ENCODE data around the gene SPEG.
"Not testable (repeated sequence)": the region's sequence is repeated elsewhere in the genome, so short reads cannot be mapped to it uniquely, and the experiment has no call there.

SPEG gene

DNA sequence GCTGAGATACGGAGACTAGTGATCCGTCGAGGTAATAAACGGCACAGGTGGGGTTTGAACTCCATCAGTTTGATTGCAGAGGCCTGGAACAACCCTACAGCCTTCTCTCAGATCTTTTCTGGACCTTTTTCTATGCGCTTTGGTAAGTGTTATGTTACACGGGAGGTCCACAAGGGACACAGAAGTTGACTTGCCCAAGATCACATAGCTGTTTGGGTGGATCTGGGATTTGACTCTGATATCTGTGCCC is 45.8 kb upstream of the SPEG start:
- Histone ChIP-seq H3K4me3 (ENCODE audit: insufficient read length, low read depth) (peak overlapping the region; percentile 60), H3K9ac (ENCODE audit: insufficient read length, low read depth) (peak overlapping the region; percentile 80), H3K27me3 (ENCODE audit: insufficient read depth, insufficient read length) (peaks cover 8% of the 10 kb centered on the region), H3K9me3 (ENCODE audit: insufficient read depth, low read length) (no peaks in the 10 kb centered on the region), H3K36me3 (ENCODE audit: insufficient read depth, insufficient read length, low read length) (peaks cover 26% of the 10 kb centered on the region), H3K4me1 (ENCODE audit: insufficient read depth, insufficient read length) (peaks cover 6% of the 10 kb centered on the region)
- no peak for DNase-seq (ENCODE audit: low read depth, low spot score)
- TF ChIP-seq SUZ12 (IDR thresholded peaks at IDR 0.05; ENCODE audit: extremely low read depth, insufficient read depth, insufficient read length) (no peak), ZNF274 (IDR thresholded peaks at IDR 0.05; ENCODE audit: low read depth, low read length) (no peak), YY1 (IDR thresholded peaks at IDR 0.05; ENCODE audit: insufficient read depth, insufficient read length) (no peak)

DNA sequence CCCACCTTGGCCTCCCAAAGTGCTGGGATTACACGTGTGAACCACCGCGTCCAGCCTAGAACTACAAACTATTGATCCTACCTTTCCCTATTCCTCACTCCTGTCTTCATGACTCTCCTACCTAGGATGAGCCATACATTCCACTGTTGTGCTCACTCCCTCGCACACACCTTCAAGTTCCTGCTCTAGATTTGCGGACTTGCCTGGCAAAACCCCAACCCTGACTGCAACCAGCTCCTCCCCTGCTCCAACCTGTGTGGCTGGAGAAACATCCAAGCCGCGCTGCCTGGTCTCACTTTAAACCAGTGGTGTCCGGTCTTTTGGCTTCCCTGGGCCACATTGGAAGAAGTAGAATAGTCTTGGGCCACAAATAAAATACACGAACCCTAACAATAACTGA is 41.9 kb upstream of the SPEG start:
- Histone ChIP-seq H3K36me3 (ENCODE audit: insufficient read depth, insufficient read length, low read length) (no peaks in the 10 kb centered on the region), H3K27me3 (ENCODE audit: insufficient read depth, insufficient read length) (peaks cover 3% of the 10 kb centered on the region), H3K4me3 (ENCODE audit: insufficient read length, low read depth) (no peak overlapping the region), H3K9ac (ENCODE audit: insufficient read length, low read depth) (no peak overlapping the region), H3K4me1 (ENCODE audit: insufficient read depth, insufficient read length) (no peaks in the 10 kb centered on the region), H3K9me3 (ENCODE audit: insufficient read depth, low read length) (no peaks in the 10 kb centered on the region)
- no peak for TF ChIP-seq ZNF274 (IDR thresholded peaks at IDR 0.05; ENCODE audit: low read depth, low read length)
- DNase-seq (ENCODE audit: low read depth, low spot score) = no peak

DNA sequence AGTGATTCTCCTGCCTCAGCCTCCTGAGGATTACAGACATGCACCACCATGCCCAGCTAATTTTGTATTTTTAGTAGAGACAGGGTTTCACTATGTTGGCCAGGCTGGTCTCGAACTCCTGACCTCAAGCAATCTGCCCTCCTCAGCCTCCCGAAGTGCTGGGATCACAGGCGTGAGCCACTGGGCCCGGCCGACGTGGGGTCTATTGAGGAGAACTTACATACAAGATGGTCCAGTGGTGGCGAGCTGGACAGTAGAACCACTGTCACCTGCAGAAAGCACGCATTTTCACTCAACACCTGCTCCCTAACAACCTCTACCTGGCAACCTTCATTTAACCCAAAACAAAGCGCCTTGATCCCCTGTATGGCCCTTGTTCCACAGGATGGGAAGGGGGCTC is 39.6 kb upstream of the SPEG start:
- H3K36me3 ChIP-seq (ENCODE audit: insufficient read depth, insufficient read length, low read length); DNase-seq (ENCODE audit: low read depth, low spot score); H3K4me1 ChIP-seq (ENCODE audit: insufficient read depth, insufficient read length); H3K27me3 ChIP-seq (ENCODE audit: insufficient read depth, insufficient read length); H3K9me3 ChIP-seq (ENCODE audit: insufficient read depth, low read length); H3K4me3 ChIP-seq (ENCODE audit: insufficient read length, low read depth); H3K9ac ChIP-seq (ENCODE audit: insufficient read length, low read depth): not testable (repeated sequence)

DNA sequence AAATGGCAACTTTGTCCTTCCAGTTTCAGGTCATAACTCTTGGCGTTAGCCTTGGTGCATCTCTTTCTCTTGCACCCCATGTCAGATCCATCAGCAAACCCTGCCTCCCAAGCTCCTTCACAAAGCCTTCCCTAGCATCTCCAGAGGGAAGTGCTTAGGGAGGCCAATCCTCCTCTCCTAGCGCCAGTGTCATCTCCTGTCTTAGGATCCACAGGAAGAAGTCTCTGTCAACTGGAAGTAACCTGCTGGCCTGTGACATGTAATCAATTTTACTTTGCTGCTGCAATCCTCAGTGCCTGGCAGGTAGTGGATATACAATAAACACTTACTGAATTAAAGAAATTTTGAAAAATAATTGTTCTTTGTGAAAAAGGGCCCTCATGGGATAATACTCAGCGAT is 39.0 kb upstream of the SPEG start:
- H3K27me3 ChIP-seq (ENCODE audit: insufficient read depth, insufficient read length) = peaks cover 2% of the 10 kb centered on the region
- no peak for DNase-seq (ENCODE audit: low read depth, low spot score)
- no peak overlapping the region for H3K4me3 ChIP-seq (ENCODE audit: insufficient read length, low read depth)
- no peaks in the 10 kb centered on the region for H3K36me3 ChIP-seq (ENCODE audit: insufficient read depth, insufficient read length, low read length)
- no peak for TF ChIP-seq YY1 (IDR thresholded peaks at IDR 0.05; ENCODE audit: insufficient read depth, insufficient read length)
- no peak for TF ChIP-seq SUZ12 (IDR thresholded peaks at IDR 0.05; ENCODE audit: extremely low read depth, insufficient read depth, insufficient read length)
- no peak for TF ChIP-seq ZNF274 (IDR thresholded peaks at IDR 0.05; ENCODE audit: low read depth, low read length)
- no peaks in the 10 kb centered on the region for H3K9me3 ChIP-seq (ENCODE audit: insufficient read depth, low read length)
- no peak overlapping the region for H3K9ac ChIP-seq (ENCODE audit: insufficient read length, low read depth)
- peaks cover 11% of the 10 kb centered on the region for H3K4me1 ChIP-seq (ENCODE audit: insufficient read depth, insufficient read length)

DNA sequence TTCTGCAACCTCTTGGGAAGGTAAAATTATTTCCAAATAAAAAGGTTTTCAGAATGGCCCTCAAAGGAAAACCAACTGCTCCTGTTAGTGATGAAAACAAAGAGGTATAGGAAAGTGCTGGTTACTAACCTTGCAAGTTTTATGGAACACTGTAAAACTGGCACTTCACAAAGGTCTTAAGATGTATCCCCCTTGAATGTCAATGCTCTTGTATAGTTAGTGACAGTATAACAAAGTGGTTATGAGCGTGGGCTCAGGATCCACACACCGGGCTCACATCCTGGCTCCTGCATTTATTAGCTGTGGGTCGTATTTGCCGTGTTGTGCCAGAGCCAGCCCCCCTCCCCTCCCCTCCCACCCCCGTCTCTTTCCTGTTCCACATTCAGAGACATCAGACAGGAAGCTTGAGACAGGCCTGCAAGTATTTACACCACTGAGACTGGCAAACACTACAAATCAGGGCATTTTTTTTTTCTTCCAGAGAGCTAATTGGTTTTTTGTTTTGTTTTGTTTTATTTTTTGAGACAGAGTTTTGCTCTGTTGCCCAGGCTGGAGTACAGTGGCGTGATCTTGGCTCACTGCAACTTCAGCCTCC is 37.7 kb upstream of the SPEG start:
- DNase-seq (ENCODE audit: low read depth, low spot score) = no peak
- no peaks in the 10 kb centered on the region for H3K9me3 ChIP-seq (ENCODE audit: insufficient read depth, low read length)
- peaks cover 2% of the 10 kb centered on the region for H3K27me3 ChIP-seq (ENCODE audit: insufficient read depth, insufficient read length)
- TF ChIP-seq YY1 (IDR thresholded peaks at IDR 0.05; ENCODE audit: insufficient read depth, insufficient read length) (no peak), ZNF274 (IDR thresholded peaks at IDR 0.05; ENCODE audit: low read depth, low read length) (no peak), SUZ12 (IDR thresholded peaks at IDR 0.05; ENCODE audit: extremely low read depth, insufficient read depth, insufficient read length) (no peak)
- no peak overlapping the region for H3K4me3 ChIP-seq (ENCODE audit: insufficient read length, low read depth)
- H3K36me3 ChIP-seq (ENCODE audit: insufficient read depth, insufficient read length, low read length) = no peaks in the 10 kb centered on the region
- peaks cover 16% of the 10 kb centered on the region for H3K4me1 ChIP-seq (ENCODE audit: insufficient read depth, insufficient read length)
- H3K9ac ChIP-seq (ENCODE audit: insufficient read length, low read depth) = no peak overlapping the region

DNA sequence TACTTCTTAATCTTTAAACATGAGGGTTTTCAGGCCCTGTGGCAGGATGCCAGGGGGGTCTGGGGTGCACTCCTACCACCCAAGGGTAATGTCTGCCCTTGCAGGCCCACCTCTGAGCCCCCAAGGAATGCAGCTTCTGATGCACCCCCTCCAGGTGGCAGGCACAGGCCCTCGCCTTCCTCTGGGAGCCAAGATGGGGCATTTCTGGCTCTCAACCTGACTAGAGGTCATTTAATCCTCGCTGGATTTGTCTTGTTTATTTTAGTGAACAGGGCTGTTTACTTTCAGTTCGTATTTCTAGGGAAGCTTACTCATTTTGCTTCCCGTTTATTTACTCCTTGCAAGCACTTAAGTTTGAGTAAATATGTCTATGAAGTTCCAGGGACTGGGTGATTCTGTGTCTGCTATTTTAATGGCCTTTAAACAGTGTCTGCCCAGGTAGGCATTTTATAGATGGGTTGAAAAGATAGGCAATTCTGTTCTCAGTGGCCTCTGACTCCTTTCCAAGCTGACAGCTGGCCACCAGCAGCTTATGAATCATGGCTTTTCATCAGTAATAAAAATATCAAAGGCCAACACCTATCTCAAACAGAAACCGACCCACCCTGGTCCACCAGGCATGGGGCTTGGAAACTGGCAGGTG is 35.8 kb upstream of the SPEG start:
- no peak overlapping the region for H3K9ac ChIP-seq (ENCODE audit: insufficient read length, low read depth)
- H3K4me3 ChIP-seq (ENCODE audit: insufficient read length, low read depth) = no peak overlapping the region
- H3K36me3 ChIP-seq (ENCODE audit: insufficient read depth, insufficient read length, low read length) = no peaks in the 10 kb centered on the region
- TF ChIP-seq SUZ12 (IDR thresholded peaks at IDR 0.05; ENCODE audit: extremely low read depth, insufficient read depth, insufficient read length) (no peak), ZNF274 (IDR thresholded peaks at IDR 0.05; ENCODE audit: low read depth, low read length) (no peak), YY1 (IDR thresholded peaks at IDR 0.05; ENCODE audit: insufficient read depth, insufficient read length) (no peak)
- H3K27me3 ChIP-seq (ENCODE audit: insufficient read depth, insufficient read length) = peaks cover 2% of the 10 kb centered on the region
- DNase-seq (ENCODE audit: low read depth, low spot score) = no peak
- H3K9me3 ChIP-seq (ENCODE audit: insufficient read depth, low read length) = no peaks in the 10 kb centered on the region
- H3K4me1 ChIP-seq (ENCODE audit: insufficient read depth, insufficient read length) = peaks cover 21% of the 10 kb centered on the region

DNA sequence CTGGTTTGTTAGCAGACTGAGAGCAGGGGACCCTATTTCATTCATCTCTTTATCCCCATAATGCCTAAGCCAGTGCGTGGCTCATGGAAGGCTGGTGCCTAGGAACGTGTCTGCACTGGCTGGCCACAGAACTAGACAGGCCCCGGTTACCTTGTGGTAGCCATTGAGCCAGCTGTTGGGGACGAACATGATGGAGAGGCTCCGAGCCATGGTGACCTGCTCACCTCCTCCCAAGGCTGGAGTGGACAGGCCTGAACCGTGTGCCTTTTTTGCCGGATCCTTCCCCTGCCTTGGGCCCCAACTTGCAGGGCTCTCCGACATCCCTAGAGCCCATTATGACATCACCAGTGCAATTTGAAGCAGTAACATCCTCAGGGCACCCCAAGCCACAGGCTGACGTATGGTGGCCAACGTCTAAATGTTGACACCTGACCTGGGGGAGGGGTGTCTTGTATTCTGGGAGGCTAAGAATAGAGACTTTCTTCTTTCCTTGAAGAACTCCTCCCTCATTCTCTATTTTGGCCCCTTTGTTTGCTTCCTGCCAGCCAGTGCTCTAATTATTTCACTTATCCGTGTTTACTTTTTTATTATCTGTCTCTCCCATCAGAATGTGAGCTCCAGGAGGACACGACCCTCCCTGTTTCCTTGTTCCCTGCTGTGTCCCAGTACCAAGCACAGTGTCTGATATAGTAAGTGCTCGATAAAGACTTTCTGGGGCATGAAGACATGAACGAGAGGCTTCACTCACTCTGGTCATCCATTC is 34.7 kb upstream of the SPEG start:
- Histone ChIP-seq H3K36me3 (ENCODE audit: insufficient read depth, insufficient read length, low read length) (no peaks in the 10 kb centered on the region), H3K27me3 (ENCODE audit: insufficient read depth, insufficient read length) (peaks cover 2% of the 10 kb centered on the region), H3K9me3 (ENCODE audit: insufficient read depth, low read length) (no peaks in the 10 kb centered on the region), H3K4me1 (ENCODE audit: insufficient read depth, insufficient read length) (peaks cover 29% of the 10 kb centered on the region), H3K4me3 (ENCODE audit: insufficient read length, low read depth) (no peak overlapping the region), H3K9ac (ENCODE audit: insufficient read length, low read depth) (no peak overlapping the region)
- TF ChIP-seq ZNF274 (IDR thresholded peaks at IDR 0.05; ENCODE audit: low read depth, low read length) (no peak), SUZ12 (IDR thresholded peaks at IDR 0.05; ENCODE audit: extremely low read depth, insufficient read depth, insufficient read length) (no peak), YY1 (IDR thresholded peaks at IDR 0.05; ENCODE audit: insufficient read depth, insufficient read length) (no peak)
- DNase-seq (ENCODE audit: low read depth, low spot score) = no peak
